Peyer's patch (tissue), 4 donors: ENCODE results near the gene SUV39H1.
"Not testable (repeated sequence)": the region's sequence is repeated elsewhere in the genome, so short reads cannot be mapped to it uniquely, and the experiment has no call there.

Experiments
- CTCF ChIP-seq, 6 experiments: fragments of 450-650 bp in 4 of 6; fragments of 200-600 bp in 2 of 6; sonication (generic) in 1 of 6; IDR thresholded peaks; one replicate each; pipeline ENCODE4 v1.5.1; 2017 to 2019; ENCODE audit warnings: antibody characterized with exemption in 6 of 6, mild to moderate bottlenecking in 3 of 6, moderate library complexity in 1 of 6
- POLR2A ChIP-seq, 2 donors: fragments of 450-650 bp; IDR thresholded peaks; one replicate each; pipeline ENCODE4 v1.5.1; 2017; ENCODE audit warnings: antibody characterized with exemption in 2 of 2, mild to moderate bottlenecking in 2 of 2, moderate library complexity in 2 of 2

- TF ChIP-seq CTCF, POLR2A (IDR thresholded peaks at IDR 0.05): not testable (repeated sequence)
Observed at GRCh38 chrX:48654746-48655145, 41.8 kb upstream of the SUV39H1 start.
